ENCODE results near the gene ARMC7. TPM values are rescaled to one million over a fixed set of nuclear protein-coding genes. Genes with fewer than 3 reads are reported as not detected.

Gene ARMC7
- total RNA-seq, 1 donor from 2014 or later: 1.9 TPM

DNA sequence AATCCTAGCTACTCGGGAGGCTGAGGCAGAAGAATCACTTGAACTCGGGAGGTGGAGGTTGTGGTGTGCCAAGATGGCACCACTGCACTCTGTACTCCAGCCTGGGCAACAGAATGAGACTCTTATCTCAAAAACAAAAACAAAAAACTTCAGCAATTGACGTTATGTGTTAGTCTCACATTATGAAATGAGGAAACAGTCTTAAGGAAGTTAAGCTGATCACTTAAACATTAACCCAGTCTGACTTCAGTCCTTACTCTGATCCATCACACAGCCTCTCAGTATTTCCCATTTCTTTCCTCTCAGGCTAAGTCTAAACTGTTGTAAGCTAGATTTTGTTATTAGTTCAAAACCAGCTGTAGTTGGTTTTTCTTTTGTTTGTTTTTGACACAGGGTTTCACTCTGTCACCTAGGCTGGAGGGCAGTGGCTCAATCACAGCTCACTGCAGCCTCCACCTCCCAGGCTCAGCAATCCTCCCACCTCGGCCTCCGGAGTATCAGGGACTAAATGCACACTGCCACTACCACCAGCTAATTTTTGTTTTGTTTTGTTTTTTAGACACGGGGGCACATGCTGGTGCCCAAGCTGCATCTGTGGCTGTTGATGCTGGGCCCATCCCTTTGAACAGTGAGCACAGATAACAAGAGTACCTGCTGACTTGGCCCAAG, 38.2 kb downstream of the ARMC7 start:
- peaks cover 33% of the 10 kb centered on the region for H3K36me3 Mint-ChIP-seq
- H3K27ac Mint-ChIP-seq: no peak overlapping the region
- H3K36me3 ChIP-seq: peaks cover 37% of the 10 kb centered on the region

DNA sequence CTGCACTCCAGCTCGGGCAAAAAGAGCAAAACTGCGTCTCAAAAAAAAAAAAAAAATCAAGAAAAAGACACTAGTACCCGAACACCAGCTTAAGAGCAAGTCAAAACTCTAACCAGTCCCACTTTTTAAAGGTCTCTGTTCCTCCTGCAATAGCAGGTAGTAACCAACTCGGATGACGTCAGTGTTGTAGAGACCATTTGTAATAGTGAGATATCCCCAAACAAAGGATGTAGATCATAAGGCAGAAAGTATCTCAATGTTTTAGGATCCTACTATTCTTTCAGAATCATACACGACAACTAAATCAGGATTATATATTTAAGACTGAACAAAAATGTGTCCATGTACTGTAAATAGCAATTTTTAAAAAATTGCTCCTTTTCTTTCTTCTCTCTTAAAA, 42.2 kb downstream of the ARMC7 start:
- DNase-seq (ENCODE audit: low spot score): no peak
- H3K27ac ChIP-seq: no peak overlapping the region

More for the DNA sequence above, 38.2 kb downstream of the ARMC7 start:
- H3K4me3 Mint-ChIP-seq: no peak overlapping the region
- H3K4me2 ChIP-seq: no peak overlapping the region
- no peaks in the 10 kb centered on the region for H3K27me3 Mint-ChIP-seq (ENCODE audit: insufficient read depth, low read depth)
- TF ChIP-seq, protein P1, sequence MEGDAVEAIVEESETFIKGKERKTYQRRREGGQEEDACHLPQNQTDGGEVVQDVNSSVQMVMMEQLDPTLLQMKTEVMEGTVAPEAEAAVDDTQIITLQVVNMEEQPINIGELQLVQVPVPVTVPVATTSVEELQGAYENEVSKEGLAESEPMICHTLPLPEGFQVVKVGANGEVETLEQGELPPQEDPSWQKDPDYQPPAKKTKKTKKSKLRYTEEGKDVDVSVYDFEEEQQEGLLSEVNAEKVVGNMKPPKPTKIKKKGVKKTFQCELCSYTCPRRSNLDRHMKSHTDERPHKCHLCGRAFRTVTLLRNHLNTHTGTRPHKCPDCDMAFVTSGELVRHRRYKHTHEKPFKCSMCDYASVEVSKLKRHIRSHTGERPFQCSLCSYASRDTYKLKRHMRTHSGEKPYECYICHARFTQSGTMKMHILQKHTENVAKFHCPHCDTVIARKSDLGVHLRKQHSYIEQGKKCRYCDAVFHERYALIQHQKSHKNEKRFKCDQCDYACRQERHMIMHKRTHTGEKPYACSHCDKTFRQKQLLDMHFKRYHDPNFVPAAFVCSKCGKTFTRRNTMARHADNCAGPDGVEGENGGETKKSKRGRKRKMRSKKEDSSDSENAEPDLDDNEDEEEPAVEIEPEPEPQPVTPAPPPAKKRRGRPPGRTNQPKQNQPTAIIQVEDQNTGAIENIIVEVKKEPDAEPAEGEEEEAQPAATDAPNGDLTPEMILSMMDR (IDR thresholded peaks at IDR 0.05): no peak
- TF ChIP-seq EZH2phosphoT487 (IDR thresholded peaks at IDR 0.05) (no peak), EZH2 (IDR thresholded peaks at IDR 0.05) (no peak)
- no peaks in the 10 kb centered on the region for H3K9me3 ChIP-seq (ENCODE audit: low read depth)
- peaks cover 16% of the 10 kb centered on the region for H3K4me1 Mint-ChIP-seq
- no peak for DNase-seq (ENCODE audit: low spot score)
- H4K20me1 ChIP-seq (ENCODE audit: low read depth): peaks cover 91% of the 10 kb centered on the region
- peaks cover 80% of the 10 kb centered on the region for H3K79me2 ChIP-seq (ENCODE audit: low read depth)
- H3K4me3 ChIP-seq: no peak overlapping the region
- no peaks in the 10 kb centered on the region for H3K27me3 ChIP-seq
- H2AFZ ChIP-seq (replicated peaks): no peak overlapping the region
- peaks cover 37% of the 10 kb centered on the region for H3F3A ChIP-seq (ENCODE audit: low read depth)
- no peak overlapping the region for H3K9ac ChIP-seq
- H3K4me1 ChIP-seq: peaks cover 9% of the 10 kb centered on the region
- no peak overlapping the region for H3K27ac ChIP-seq
- no peaks in the 10 kb centered on the region for H3K9me3 Mint-ChIP-seq

DNA sequence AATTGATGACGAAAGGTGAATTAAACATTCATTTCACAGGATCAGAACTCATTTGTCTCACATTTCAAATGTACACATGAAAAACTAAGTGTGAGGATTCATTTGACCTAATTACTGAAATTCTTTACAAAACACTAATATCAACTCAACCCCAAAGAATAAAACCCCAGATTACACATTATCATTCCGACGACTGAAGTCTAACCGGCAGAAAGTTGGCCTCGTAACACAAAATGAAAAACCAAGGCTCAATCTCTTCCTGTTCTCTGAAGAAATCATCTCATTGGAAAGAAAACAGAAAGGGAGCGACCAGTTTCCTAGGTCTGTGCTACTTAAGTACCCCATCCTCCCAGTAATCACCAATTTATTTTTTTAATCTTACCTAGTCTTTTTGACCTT, 42.8 kb downstream of the ARMC7 start:
- no peaks in the 10 kb centered on the region for H3K9me3 ChIP-seq (ENCODE audit: low read depth)
- H4K20me1 ChIP-seq (ENCODE audit: low read depth): peaks cover 69% of the 10 kb centered on the region
- H3K27ac ChIP-seq: no peak overlapping the region
- TF ChIP-seq, protein P1 (IDR thresholded peaks at IDR 0.05): no peak
- TF ChIP-seq EZH2 (IDR thresholded peaks at IDR 0.05) (no peak), EZH2phosphoT487 (IDR thresholded peaks at IDR 0.05) (no peak)
- Mint-ChIP-seq H3K27ac (peak overlapping the region; percentile 93), H3K4me1 (peaks cover 20% of the 10 kb centered on the region), H3K36me3 (peaks cover 16% of the 10 kb centered on the region), H3K9me3 (no peaks in the 10 kb centered on the region), H3K27me3 (ENCODE audit: insufficient read depth, low read depth) (peaks cover under 1% of the 10 kb centered on the region), H3K4me3 (peak overlapping the region; percentile 99)
- H3K36me3 ChIP-seq: peaks cover 13% of the 10 kb centered on the region
- H3K4me2 ChIP-seq: peak overlapping the region; percentile 89
- peaks cover 17% of the 10 kb centered on the region for H3K4me1 ChIP-seq
- DNase-seq (ENCODE audit: low spot score): no peak
- H3K27me3 ChIP-seq: no peaks in the 10 kb centered on the region
- H3F3A ChIP-seq (ENCODE audit: low read depth): peaks cover 22% of the 10 kb centered on the region
- H3K79me2 ChIP-seq (ENCODE audit: low read depth): peaks cover 68% of the 10 kb centered on the region
- H3K4me3 ChIP-seq: peak overlapping the region; percentile 98
- no peak overlapping the region for H2AFZ ChIP-seq (replicated peaks)
- H3K9ac ChIP-seq: peak overlapping the region; percentile 87

More for the DNA sequence above, 42.2 kb downstream of the ARMC7 start:
- Mint-ChIP-seq H3K36me3 (peaks cover 18% of the 10 kb centered on the region), H3K9me3 (no peaks in the 10 kb centered on the region), H3K4me3 (peak overlapping the region; percentile 99), H3K27ac (no peak overlapping the region), H3K4me1 (peaks cover 20% of the 10 kb centered on the region), H3K27me3 (ENCODE audit: insufficient read depth, low read depth) (no peaks in the 10 kb centered on the region)
- Histone ChIP-seq H3K79me2 (ENCODE audit: low read depth) (peaks cover 73% of the 10 kb centered on the region), H3K36me3 (peaks cover 19% of the 10 kb centered on the region), H3K4me1 (peaks cover 17% of the 10 kb centered on the region), H3K4me2 (peak overlapping the region; percentile 89), H3K9me3 (ENCODE audit: low read depth) (no peaks in the 10 kb centered on the region), H3K4me3 (peak overlapping the region; percentile 98), H3K27me3 (no peaks in the 10 kb centered on the region), H2AFZ (replicated peaks) (no peak overlapping the region), H3K9ac (peak overlapping the region; percentile 87), H3F3A (ENCODE audit: low read depth) (peaks cover 27% of the 10 kb centered on the region), H4K20me1 (ENCODE audit: low read depth) (peaks cover 75% of the 10 kb centered on the region)
- no peak for TF ChIP-seq EZH2phosphoT487 (IDR thresholded peaks at IDR 0.05)
- no peak for TF ChIP-seq EZH2 (IDR thresholded peaks at IDR 0.05)
- TF ChIP-seq, protein P1 (IDR thresholded peaks at IDR 0.05): no peak

Measured in neural progenitor cell (in vitro differentiated cells).